ENCODE measurements around the gene LCN2.

LCN2 gene

DNA sequence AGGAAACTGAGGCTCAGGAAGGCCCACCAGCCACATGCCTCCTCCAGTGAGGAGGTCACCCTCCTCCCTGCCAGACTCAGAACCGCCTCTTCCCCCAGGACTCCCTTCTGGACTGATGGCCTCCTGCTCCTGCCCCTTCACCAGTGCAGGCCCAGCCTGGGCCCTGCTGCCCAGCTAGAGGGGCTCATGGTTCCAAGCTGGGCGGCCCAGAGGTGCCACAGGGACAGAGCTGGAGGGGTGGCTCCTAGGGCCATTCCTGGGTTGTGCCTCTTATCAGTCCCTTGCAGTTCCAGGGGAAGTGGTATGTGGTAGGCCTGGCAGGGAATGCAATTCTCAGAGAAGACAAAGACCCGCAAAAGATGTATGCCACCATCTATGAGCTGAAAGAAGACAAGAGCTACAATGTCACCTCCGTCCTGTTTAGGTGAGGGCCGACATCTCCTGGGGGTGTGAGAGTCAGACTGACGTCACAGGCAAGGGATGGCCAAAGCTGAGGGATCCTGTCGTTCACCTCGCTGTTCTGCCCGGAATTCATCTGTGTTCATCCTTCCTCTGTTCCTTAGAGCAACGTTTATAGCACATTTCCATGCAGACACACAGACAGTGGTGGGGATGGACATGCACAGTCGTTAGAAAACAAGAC lies 819 bp downstream of the LCN2 start:
- H3K36me3 Mint-ChIP-seq = no peaks in the 10 kb centered on the region
- H3K4me3 Mint-ChIP-seq = no peak overlapping the region
- H3K9me3 Mint-ChIP-seq = no peaks in the 10 kb centered on the region
- peaks cover 12% of the 10 kb centered on the region for H3K27me3 Mint-ChIP-seq
- ATAC-seq = no peak
- H3K4me1 Mint-ChIP-seq = peaks cover 5% of the 10 kb centered on the region
- no peak overlapping the region for H3K27ac Mint-ChIP-seq

DNA sequence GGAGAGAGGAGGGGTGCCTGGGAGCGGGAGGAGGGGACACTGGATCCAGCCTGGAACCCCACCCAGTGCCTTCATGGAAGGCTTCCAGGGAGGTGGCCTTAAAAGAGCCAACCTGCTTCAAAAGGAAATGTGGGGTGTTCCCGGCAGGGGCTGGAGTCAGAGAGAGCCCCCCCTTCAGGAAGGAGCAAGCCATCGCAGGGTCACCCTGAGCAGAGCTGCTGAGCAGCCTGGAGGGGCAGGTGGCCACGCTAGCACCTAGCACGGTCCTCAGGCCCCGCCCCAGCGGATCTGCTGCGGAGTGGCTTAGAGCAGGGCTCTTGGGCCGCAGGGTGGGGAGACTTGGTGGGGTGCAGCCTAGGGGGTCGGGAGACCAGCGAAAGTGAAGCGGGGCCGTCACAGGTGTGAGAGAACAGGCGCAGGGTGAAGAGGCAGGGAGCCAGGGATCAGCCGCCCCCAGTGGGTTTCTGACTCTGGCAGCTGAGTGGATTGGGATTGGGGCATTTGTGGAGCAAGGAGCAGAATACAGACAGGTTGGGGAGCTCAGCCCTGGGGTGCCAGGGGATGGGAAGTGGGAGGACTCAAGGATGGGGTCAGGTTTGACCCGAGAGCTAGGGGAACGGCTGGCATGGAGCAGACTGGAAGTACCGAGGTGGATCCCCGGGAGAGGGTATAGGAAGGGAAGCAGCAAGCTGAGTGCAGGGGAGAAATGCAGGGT lies 1.5 kb downstream of the LCN2 start:
- no peaks in the 10 kb centered on the region for H3K9me3 Mint-ChIP-seq
- peak overlapping the region; percentile 4 for H3K27ac Mint-ChIP-seq
- H3K36me3 Mint-ChIP-seq = no peaks in the 10 kb centered on the region

DNA sequence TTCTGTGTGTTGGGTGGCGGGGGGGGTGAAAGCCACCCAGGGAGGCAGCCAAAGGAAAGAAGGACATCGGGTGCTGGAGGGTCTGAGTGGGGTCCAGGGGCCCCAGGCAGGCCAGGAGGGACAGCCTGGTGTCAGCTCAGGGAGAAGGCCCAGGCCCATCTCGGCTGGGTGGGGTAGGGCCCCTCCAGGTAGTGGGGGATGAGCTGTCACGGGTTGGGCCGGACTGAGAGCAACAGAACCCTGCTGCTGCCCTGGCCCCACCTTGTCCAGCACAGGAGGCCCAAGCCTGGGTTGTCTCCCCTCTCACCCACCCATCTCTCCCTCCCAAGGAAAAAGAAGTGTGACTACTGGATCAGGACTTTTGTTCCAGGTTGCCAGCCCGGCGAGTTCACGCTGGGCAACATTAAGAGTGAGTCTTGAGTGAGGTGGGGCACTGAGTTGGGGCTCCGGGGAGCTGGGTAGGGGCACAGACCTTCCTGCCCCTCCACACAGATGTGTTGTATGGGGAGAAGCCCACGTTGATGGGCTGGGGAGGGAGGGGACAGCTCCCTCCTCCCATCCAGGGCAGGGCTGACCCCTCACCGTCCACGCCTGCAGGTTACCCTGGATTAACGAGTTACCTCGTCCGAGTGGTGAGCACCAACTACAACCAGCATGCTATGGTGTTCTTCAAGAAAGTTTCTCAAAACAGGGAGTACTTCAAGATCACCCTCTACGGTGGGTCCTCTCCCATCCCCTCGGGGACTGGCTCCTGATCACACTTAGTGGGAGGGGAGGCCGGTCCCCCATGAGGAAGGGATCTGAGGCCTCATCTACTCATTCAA lies 2.3 kb downstream of the LCN2 start:
- H3K27me3 Mint-ChIP-seq = peaks cover 12% of the 10 kb centered on the region

More for the DNA sequence above, 1.5 kb downstream of the LCN2 start:
- H3K4me3 Mint-ChIP-seq = no peak overlapping the region
- ATAC-seq = peak; percentile 15
- H3K4me1 Mint-ChIP-seq = peaks cover 5% of the 10 kb centered on the region
- H3K27me3 Mint-ChIP-seq = peaks cover 12% of the 10 kb centered on the region

GRCh38 chr9:128152133-128153059 lies 3.1 kb downstream of the LCN2 start:
- no peaks in the 10 kb centered on the region for H3K9me3 Mint-ChIP-seq
- no peaks in the 10 kb centered on the region for H3K36me3 Mint-ChIP-seq
- no peak for ATAC-seq
- H3K4me1 Mint-ChIP-seq = peaks cover 5% of the 10 kb centered on the region
- H3K27ac Mint-ChIP-seq = no peak overlapping the region
- no peak overlapping the region for H3K4me3 Mint-ChIP-seq
- H3K27me3 Mint-ChIP-seq = peaks cover 12% of the 10 kb centered on the region

More for the DNA sequence above, 2.3 kb downstream of the LCN2 start:
- ATAC-seq = no peak
- no peak overlapping the region for H3K27ac Mint-ChIP-seq
- no peaks in the 10 kb centered on the region for H3K9me3 Mint-ChIP-seq
- H3K4me1 Mint-ChIP-seq = peaks cover 5% of the 10 kb centered on the region
- no peak overlapping the region for H3K4me3 Mint-ChIP-seq
- no peaks in the 10 kb centered on the region for H3K36me3 Mint-ChIP-seq

GRCh38 chr9:128153060-128153946 lies 4.0 kb downstream of the LCN2 start:
- H3K4me1 Mint-ChIP-seq = peaks cover 5% of the 10 kb centered on the region
- H3K27ac Mint-ChIP-seq = no peak overlapping the region
- ATAC-seq = no peak
- peaks cover 12% of the 10 kb centered on the region for H3K27me3 Mint-ChIP-seq
- no peak overlapping the region for H3K4me3 Mint-ChIP-seq
- H3K9me3 Mint-ChIP-seq = no peaks in the 10 kb centered on the region
- H3K36me3 Mint-ChIP-seq = no peaks in the 10 kb centered on the region

- no peak for ATAC-seq
- H3K4me3 Mint-ChIP-seq = no peak overlapping the region
- H3K27me3 Mint-ChIP-seq = peaks cover 12% of the 10 kb centered on the region
- peaks cover 6% of the 10 kb centered on the region for H3K4me1 Mint-ChIP-seq
- H3K36me3 Mint-ChIP-seq = no peaks in the 10 kb centered on the region
- no peaks in the 10 kb centered on the region for H3K9me3 Mint-ChIP-seq
- H3K27ac Mint-ChIP-seq = no peak overlapping the region
Measured at GRCh38 chr9:128153947-128154695, 4.9 kb downstream of the LCN2 start.

DNA sequence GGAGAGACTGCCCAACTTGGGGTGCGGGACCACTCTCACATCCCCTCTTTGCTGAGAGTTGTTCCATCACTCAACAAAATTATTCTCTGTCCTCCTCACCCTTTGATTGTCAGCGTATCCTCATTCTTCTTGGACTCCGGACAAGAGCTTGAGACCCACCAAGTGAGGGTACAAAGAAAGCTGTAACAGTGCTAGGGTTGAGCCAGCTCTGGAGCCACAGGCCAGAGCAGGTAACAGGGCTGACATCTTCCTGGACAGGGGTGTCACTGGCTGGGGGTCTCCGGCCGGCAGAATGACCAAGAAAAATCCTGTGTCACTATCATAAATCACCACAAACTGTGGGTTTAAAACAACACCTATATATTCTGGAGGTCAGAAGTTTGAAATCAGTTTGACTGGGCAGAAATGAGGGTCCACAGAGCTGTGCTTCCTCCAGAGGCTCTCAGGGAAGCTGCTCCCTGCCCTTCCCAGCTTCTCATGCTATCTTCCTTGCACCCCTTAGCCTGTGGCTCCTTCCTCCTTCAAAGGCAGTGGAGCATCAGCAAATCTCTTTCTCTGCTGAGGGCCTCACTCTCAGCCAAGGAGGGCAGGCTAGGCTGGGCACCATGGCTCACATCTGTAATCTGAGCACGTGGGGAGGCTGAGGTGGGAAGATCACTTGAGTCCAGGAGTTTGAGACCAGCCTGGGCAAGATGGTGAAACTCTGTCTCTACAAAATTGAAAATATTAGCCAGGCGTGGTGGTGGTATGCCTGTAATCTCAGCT lies 6.7 kb downstream of the LCN2 start:
- Mint-ChIP-seq H3K4me1 (peaks cover 12% of the 10 kb centered on the region), H3K36me3 (no peaks in the 10 kb centered on the region), H3K4me3 (no peak overlapping the region), H3K9me3 (no peaks in the 10 kb centered on the region), H3K27me3 (peaks cover 6% of the 10 kb centered on the region), H3K27ac (no peak overlapping the region)
- no peak for ATAC-seq

GRCh38 chr9:128159522-128159783 lies 10.2 kb downstream of the LCN2 start:
- H3K9me3 Mint-ChIP-seq = no peaks in the 10 kb centered on the region
- H3K4me1 Mint-ChIP-seq = peaks cover 28% of the 10 kb centered on the region
- no peaks in the 10 kb centered on the region for H3K27me3 Mint-ChIP-seq
- peak; percentile 1 for ATAC-seq
- H3K4me3 Mint-ChIP-seq = peak overlapping the region; percentile 81
- H3K27ac Mint-ChIP-seq = peak overlapping the region; percentile 85
- peaks cover 12% of the 10 kb centered on the region for H3K36me3 Mint-ChIP-seq

- ATAC-seq = peak; percentile 93
- H3K4me1 Mint-ChIP-seq = peaks cover 28% of the 10 kb centered on the region
- H3K36me3 Mint-ChIP-seq = peaks cover 15% of the 10 kb centered on the region
- no peaks in the 10 kb centered on the region for H3K27me3 Mint-ChIP-seq
- peak within 1 kb of the TSS; percentile 85 for H3K27ac Mint-ChIP-seq
- H3K4me3 Mint-ChIP-seq = peak within 1 kb of the TSS; percentile 81
- no peaks in the 10 kb centered on the region for H3K9me3 Mint-ChIP-seq
Measured at GRCh38 chr9:128159784-128160602, 10.7 kb downstream of the LCN2 start, which contains the start of gene BBLN. BBLN (plus strand) TSS chr9:128160265; CDS start chr9:128160408, 143 bp downstream.

DNA sequence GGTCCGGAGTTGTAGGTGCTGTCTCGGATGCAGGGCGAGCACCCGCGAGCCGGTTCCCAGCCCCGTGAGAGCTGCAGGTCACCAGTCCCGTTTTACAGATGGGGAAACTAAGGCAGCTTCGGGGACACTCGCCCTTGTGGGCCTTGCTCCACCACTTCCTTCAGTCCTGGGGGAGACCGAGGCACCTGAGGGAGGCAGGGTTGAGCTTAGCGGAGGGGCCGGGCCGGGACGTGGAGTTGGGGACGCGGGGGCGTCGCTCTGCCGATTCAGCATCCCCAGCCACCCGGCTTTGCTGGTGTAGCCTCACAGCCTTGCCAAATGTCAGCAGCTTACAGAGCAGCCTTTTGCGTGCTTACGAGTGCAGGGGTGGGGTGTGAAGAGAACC lies 11.3 kb downstream of the LCN2 start:
- ATAC-seq = peak; percentile 48
- peak overlapping the region; percentile 81 for H3K4me3 Mint-ChIP-seq

DNA sequence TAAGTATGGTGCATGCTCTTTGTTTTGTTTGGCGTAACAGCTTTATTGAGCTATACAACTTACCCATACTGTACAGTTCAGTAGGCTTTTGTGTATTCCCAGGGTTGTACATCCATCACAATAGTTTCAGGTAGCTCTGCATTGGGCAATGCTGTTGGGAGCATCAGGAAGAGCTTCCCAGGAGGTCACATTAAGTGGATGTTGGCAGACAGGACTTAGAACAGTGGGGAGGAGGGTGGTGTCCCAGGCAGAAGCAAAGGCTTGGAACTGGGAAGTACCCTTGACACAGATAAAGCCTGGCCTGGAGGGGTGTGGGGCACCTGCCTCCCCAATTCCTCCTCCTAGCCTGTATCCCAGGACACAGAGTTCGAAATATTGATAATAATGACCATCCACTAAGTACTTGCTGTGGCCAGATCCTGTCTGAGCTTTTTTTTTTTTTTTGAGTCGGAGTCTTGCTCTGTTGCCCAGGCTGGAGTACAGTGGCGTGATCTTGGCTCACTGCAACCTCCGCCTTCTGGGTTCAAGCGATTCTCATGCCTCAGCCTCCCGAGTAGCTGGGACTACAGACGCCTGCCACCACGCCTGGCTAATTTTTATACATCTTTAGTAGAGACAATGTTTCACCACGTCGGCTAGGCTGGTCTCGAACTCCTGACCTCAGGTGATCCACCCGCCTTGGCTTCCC lies 12.1 kb downstream of the LCN2 start:
- peak overlapping the region; percentile 85 for H3K27ac Mint-ChIP-seq
- H3K27me3 Mint-ChIP-seq = no peaks in the 10 kb centered on the region
- peak overlapping the region; percentile 81 for H3K4me3 Mint-ChIP-seq
- ATAC-seq = no peak
- H3K4me1 Mint-ChIP-seq = peaks cover 28% of the 10 kb centered on the region
- H3K9me3 Mint-ChIP-seq = no peaks in the 10 kb centered on the region
- peaks cover 22% of the 10 kb centered on the region for H3K36me3 Mint-ChIP-seq

More for the DNA sequence above, 11.3 kb downstream of the LCN2 start:
- Mint-ChIP-seq H3K27ac (peak overlapping the region; percentile 85), H3K9me3 (no peaks in the 10 kb centered on the region), H3K36me3 (peaks cover 15% of the 10 kb centered on the region), H3K27me3 (no peaks in the 10 kb centered on the region), H3K4me1 (peaks cover 28% of the 10 kb centered on the region)
